GM23338 (cell line): Measurements from ENCODE around the gene SYT9.

ENCODE experiments used
- EZH2 ChIP-seq: fragments of 200-600 bp; sonication (generic); IDR thresholded peaks from one replicate; pipeline ENCODE4 v1.8.0; 2017; ENCODE audit warnings: antibody characterized with exemption, mild to moderate bottlenecking, low read depth; ENCODE audit not compliant: unreplicated experiment
- POLR2AphosphoS5 ChIP-seq: IDR thresholded peaks from 2 replicates; pipeline ENCODE4 v1.6.1; 2016; ENCODE audit warnings: antibody characterized with exemption, low read depth
- STAT1 ChIP-seq: IDR thresholded peaks from one replicate; pipeline ENCODE4 v1.6.1; 2016; ENCODE audit warnings: antibody characterized with exemption; ENCODE audit not compliant: unreplicated experiment
- TF ChIP-seq, protein P1 (sequence below), 2 experiments: fragments of 200-600 bp in 1 of 2; sonication (generic) in 1 of 2; conservative IDR thresholded peaks; 2 replicates each; pipeline versions ENCODE4 v1.5.1 to v1.6.1; 2016 to 2017; ENCODE audit warnings: antibody characterized with exemption in 2 of 2, low read depth in 2 of 2, mild to moderate bottlenecking in 2 of 2, moderate library complexity in 1 of 2
- TF ChIP-seq, protein P2 (sequence below): IDR thresholded peaks from one replicate; pipeline ENCODE4 v1.6.1; 2018; ENCODE audit warnings: antibody characterized with exemption; ENCODE audit not compliant: unreplicated experiment
- TF ChIP-seq, protein P3 (sequence below): IDR thresholded peaks from 2 replicates; pipeline ENCODE4 v1.6.1; 2016; ENCODE audit warnings: antibody characterized with exemption

DNA sequence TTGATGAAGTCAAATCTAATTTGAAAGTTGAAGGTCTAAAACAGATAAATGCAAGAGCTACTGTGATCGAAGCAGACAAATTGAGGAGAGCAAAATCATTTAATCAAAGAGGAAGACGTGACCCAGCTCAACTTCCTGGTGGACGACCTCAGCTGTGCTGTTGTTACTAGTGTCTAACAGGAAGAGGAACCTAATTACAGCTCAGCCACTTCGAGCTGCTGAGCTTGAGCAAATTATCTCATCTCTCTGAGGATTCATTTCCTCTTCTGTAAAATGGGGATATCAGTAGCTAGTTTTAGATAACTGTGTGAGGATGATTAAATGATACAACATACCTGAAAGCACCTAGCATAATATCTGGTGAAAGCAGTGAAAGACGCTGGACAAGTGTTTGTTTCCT is 185.0 kb downstream of the SYT9 start:
- TF ChIP-seq EZH2 (no peak), POLR2AphosphoS5 (no peak), STAT1 (no peak)
- TF ChIP-seq, protein P1, sequence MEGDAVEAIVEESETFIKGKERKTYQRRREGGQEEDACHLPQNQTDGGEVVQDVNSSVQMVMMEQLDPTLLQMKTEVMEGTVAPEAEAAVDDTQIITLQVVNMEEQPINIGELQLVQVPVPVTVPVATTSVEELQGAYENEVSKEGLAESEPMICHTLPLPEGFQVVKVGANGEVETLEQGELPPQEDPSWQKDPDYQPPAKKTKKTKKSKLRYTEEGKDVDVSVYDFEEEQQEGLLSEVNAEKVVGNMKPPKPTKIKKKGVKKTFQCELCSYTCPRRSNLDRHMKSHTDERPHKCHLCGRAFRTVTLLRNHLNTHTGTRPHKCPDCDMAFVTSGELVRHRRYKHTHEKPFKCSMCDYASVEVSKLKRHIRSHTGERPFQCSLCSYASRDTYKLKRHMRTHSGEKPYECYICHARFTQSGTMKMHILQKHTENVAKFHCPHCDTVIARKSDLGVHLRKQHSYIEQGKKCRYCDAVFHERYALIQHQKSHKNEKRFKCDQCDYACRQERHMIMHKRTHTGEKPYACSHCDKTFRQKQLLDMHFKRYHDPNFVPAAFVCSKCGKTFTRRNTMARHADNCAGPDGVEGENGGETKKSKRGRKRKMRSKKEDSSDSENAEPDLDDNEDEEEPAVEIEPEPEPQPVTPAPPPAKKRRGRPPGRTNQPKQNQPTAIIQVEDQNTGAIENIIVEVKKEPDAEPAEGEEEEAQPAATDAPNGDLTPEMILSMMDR (conservative IDR thresholded peaks at IDR 0.05; ENCODE audit: low read depth in 2 of 2), result no peak
- TF ChIP-seq, protein P2, sequence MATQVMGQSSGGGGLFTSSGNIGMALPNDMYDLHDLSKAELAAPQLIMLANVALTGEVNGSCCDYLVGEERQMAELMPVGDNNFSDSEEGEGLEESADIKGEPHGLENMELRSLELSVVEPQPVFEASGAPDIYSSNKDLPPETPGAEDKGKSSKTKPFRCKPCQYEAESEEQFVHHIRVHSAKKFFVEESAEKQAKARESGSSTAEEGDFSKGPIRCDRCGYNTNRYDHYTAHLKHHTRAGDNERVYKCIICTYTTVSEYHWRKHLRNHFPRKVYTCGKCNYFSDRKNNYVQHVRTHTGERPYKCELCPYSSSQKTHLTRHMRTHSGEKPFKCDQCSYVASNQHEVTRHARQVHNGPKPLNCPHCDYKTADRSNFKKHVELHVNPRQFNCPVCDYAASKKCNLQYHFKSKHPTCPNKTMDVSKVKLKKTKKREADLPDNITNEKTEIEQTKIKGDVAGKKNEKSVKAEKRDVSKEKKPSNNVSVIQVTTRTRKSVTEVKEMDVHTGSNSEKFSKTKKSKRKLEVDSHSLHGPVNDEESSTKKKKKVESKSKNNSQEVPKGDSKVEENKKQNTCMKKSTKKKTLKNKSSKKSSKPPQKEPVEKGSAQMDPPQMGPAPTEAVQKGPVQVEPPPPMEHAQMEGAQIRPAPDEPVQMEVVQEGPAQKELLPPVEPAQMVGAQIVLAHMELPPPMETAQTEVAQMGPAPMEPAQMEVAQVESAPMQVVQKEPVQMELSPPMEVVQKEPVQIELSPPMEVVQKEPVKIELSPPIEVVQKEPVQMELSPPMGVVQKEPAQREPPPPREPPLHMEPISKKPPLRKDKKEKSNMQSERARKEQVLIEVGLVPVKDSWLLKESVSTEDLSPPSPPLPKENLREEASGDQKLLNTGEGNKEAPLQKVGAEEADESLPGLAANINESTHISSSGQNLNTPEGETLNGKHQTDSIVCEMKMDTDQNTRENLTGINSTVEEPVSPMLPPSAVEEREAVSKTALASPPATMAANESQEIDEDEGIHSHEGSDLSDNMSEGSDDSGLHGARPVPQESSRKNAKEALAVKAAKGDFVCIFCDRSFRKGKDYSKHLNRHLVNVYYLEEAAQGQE, result no peak
- TF ChIP-seq, protein P3, sequence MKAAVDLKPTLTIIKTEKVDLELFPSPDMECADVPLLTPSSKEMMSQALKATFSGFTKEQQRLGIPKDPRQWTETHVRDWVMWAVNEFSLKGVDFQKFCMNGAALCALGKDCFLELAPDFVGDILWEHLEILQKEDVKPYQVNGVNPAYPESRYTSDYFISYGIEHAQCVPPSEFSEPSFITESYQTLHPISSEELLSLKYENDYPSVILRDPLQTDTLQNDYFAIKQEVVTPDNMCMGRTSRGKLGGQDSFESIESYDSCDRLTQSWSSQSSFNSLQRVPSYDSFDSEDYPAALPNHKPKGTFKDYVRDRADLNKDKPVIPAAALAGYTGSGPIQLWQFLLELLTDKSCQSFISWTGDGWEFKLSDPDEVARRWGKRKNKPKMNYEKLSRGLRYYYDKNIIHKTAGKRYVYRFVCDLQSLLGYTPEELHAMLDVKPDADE, result no peak
